Mucosa of stomach (tissue), 1 donor: Measurements from ENCODE around the gene CDK10.

Experiments
- H3K27me3 ChIP-seq: one replicate; pipeline ENCODE4 v1.7.0; 2013; ENCODE audit warnings: mild to moderate bottlenecking, low read length; ENCODE audit not compliant: control insufficient read depth, insufficient read depth
- H3K36me3 ChIP-seq: one replicate; pipeline ENCODE4 v1.7.0; 2013; ENCODE audit warnings: low read length; ENCODE audit not compliant: control insufficient read depth, insufficient read depth
- H3K4me1 ChIP-seq: one replicate; pipeline ENCODE4 v1.7.0; 2013; ENCODE audit warnings: mild to moderate bottlenecking, low read length; ENCODE audit not compliant: control insufficient read depth, insufficient read depth
- H3K4me3 ChIP-seq: one replicate; pipeline ENCODE4 v1.7.0; 2013; ENCODE audit warnings: low read length
- H3K9ac ChIP-seq: one replicate; pipeline ENCODE4 v1.7.0; 2013; ENCODE audit warnings: mild to moderate bottlenecking, low read length, moderate library complexity
- H3K9me3 ChIP-seq: one replicate; pipeline ENCODE4 v1.7.0; 2013; ENCODE audit warnings: mild to moderate bottlenecking, low read length, moderate library complexity; ENCODE audit not compliant: control insufficient read depth
- donor health status: Pancreatic carcinoma.

CDK10 gene, protein sequence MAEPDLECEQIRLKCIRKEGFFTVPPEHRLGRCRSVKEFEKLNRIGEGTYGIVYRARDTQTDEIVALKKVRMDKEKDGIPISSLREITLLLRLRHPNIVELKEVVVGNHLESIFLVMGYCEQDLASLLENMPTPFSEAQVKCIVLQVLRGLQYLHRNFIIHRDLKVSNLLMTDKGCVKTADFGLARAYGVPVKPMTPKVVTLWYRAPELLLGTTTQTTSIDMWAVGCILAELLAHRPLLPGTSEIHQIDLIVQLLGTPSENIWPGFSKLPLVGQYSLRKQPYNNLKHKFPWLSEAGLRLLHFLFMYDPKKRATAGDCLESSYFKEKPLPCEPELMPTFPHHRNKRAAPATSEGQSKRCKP

GRCh38 chr16:89686520-89687091 is at the start of gene CDK10:
TSS of gene CDK10 (plus strand) at chr16:89686689. CDS start at chr16:89686711, 22 bp downstream.
- H3K4me1 ChIP-seq = peaks cover 17% of the 10 kb centered on the region
- no peaks in the 10 kb centered on the region for H3K27me3 ChIP-seq
- peak within 1 kb of the TSS; percentile 63 for H3K4me3 ChIP-seq
- H3K36me3 ChIP-seq = peaks cover 10% of the 10 kb centered on the region
- H3K9ac ChIP-seq = peak within 1 kb of the TSS; percentile 85
- H3K9me3 ChIP-seq = no peaks in the 10 kb centered on the region

DNA sequence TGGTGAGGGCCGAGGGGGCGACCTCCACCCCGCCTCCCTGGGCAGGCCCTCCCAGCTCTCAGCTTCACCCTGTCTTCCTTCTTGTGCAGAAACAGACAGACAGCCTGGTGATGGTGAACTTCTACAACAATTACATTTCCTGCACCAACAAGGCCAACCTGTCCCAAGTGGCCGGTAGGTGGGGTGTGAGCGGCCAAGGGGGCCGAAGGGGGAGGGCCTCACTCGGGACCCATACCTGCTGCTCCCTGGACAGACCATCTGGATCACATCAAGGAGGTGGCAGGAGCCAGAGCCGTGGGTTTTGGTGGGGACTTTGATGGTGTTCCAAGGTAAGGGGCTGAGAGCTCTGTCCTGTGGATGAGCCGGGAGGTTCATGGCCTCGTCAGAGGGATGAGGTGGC is 49.1 kb upstream of the CDK10 start:
- peaks cover 20% of the 10 kb centered on the region for H3K4me1 ChIP-seq
- H3K27me3 ChIP-seq = peaks cover 32% of the 10 kb centered on the region
- H3K9ac ChIP-seq = no peak overlapping the region
- H3K4me3 ChIP-seq = no peak overlapping the region
- no peaks in the 10 kb centered on the region for H3K9me3 ChIP-seq
- no peaks in the 10 kb centered on the region for H3K36me3 ChIP-seq

- Histone ChIP-seq H3K9ac (no peak overlapping the region), H3K9me3 (no peaks in the 10 kb centered on the region), H3K4me1 (peaks cover 11% of the 10 kb centered on the region), H3K27me3 (peaks cover 22% of the 10 kb centered on the region), H3K36me3 (no peaks in the 10 kb centered on the region), H3K4me3 (no peak overlapping the region)
Measured at GRCh38 chr16:89638455-89638854, 48.0 kb upstream of the CDK10 start.

DNA sequence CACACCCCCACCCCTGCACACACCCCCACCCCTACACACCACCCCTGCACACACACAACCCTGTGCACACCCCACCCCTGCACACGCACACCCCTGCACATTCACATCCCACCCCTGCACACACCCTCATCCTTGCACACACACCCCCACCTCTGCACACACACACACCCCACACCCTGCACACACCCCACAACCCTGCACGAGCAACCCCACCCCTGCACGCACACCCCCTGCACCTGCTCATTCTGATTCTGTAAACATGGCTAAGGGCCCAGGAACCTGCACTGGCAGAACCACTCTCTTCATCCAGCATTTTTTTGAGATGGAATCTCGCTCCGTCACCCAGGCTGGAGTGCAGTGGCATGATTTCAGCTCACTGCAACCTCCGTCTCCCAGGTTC is 47.1 kb upstream of the CDK10 start:
- Histone ChIP-seq H3K4me3 (no peak overlapping the region), H3K4me1 (peaks cover 11% of the 10 kb centered on the region), H3K36me3 (no peaks in the 10 kb centered on the region), H3K9ac (no peak overlapping the region), H3K9me3 (no peaks in the 10 kb centered on the region), H3K27me3 (peaks cover 19% of the 10 kb centered on the region)

GRCh38 chr16:89641458-89642119 is 44.9 kb upstream of the CDK10 start:
- H3K36me3 ChIP-seq = peaks cover 14% of the 10 kb centered on the region
- H3K9me3 ChIP-seq = no peaks in the 10 kb centered on the region
- H3K4me3 ChIP-seq = no peak overlapping the region
- H3K27me3 ChIP-seq = peaks cover 14% of the 10 kb centered on the region
- no peak overlapping the region for H3K9ac ChIP-seq
- peaks cover 11% of the 10 kb centered on the region for H3K4me1 ChIP-seq

GRCh38 chr16:89642574-89642973 is 43.9 kb upstream of the CDK10 start:
- peaks cover 19% of the 10 kb centered on the region for H3K36me3 ChIP-seq
- H3K4me1 ChIP-seq = peaks cover 11% of the 10 kb centered on the region
- peaks cover 14% of the 10 kb centered on the region for H3K27me3 ChIP-seq
- no peaks in the 10 kb centered on the region for H3K9me3 ChIP-seq
- H3K4me3 ChIP-seq = no peak overlapping the region
- no peak overlapping the region for H3K9ac ChIP-seq

DNA sequence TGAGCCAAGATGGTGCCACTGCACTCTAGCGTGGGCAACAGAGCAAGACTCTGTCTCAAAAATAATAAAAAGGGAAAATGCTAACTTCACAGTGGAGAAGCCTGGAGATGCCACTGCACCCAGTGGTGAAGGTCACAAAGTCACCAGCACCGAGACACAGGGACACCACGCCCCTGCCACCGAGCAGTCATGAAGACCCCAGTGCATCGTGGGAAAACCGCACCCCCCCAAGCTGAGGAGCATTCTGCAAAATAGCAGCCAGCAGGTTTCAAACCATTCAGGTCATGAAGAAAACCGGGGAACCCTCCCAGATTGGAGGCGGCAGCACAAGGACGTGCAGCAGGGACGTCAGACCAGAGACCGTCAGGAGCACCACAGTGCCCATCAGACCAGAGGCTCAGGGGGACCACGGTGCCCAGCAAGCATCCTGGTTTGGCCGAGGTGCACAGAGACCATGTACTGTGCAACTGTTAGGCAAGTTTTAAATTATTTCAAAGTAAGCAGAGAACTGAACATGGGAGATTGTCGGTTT is 42.7 kb upstream of the CDK10 start:
- peaks cover 19% of the 10 kb centered on the region for H3K36me3 ChIP-seq

GRCh38 chr16:89645122-89645521 is 41.4 kb upstream of the CDK10 start:
- Histone ChIP-seq H3K4me1 (peaks cover 9% of the 10 kb centered on the region), H3K27me3 (peaks cover 11% of the 10 kb centered on the region), H3K9ac (no peak overlapping the region), H3K4me3 (no peak overlapping the region), H3K36me3 (peaks cover 19% of the 10 kb centered on the region), H3K9me3 (no peaks in the 10 kb centered on the region)

More for the DNA sequence above, 42.7 kb upstream of the CDK10 start:
- no peak overlapping the region for H3K9ac ChIP-seq
- peaks cover 11% of the 10 kb centered on the region for H3K4me1 ChIP-seq
- peaks cover 14% of the 10 kb centered on the region for H3K27me3 ChIP-seq
- no peak overlapping the region for H3K4me3 ChIP-seq
- H3K9me3 ChIP-seq = no peaks in the 10 kb centered on the region

- H3K36me3 ChIP-seq = peaks cover 19% of the 10 kb centered on the region
- no peaks in the 10 kb centered on the region for H3K9me3 ChIP-seq
- H3K4me1 ChIP-seq = no peaks in the 10 kb centered on the region
- peaks cover 5% of the 10 kb centered on the region for H3K27me3 ChIP-seq
- no peak overlapping the region for H3K9ac ChIP-seq
- H3K4me3 ChIP-seq = no peak overlapping the region
Measured at GRCh38 chr16:89646270-89646669, 40.2 kb upstream of the CDK10 start.

DNA sequence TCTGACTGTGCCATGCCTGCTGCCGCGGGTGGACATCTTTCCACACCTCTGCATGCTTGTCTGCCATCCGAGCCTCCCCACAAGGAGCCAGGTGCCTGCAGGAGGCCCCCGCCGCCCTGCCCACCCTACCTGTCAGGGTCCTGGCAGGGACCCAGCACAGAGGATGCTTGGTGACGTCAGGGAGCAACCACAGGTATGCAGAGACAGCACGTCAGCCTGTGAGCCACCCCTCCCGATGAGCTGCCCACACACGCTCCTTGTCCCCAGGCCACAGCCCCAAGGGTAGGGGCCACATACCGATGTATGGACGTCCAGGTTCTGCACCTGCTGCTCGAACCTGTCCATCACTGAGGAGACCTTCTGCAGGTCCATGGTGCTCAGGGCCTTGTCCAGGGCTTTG is 39.6 kb upstream of the CDK10 start:
- Histone ChIP-seq H3K4me3 (no peak overlapping the region), H3K27me3 (peaks cover 1% of the 10 kb centered on the region), H3K9ac (no peak overlapping the region), H3K9me3 (no peaks in the 10 kb centered on the region), H3K36me3 (peaks cover 19% of the 10 kb centered on the region), H3K4me1 (no peaks in the 10 kb centered on the region)

DNA sequence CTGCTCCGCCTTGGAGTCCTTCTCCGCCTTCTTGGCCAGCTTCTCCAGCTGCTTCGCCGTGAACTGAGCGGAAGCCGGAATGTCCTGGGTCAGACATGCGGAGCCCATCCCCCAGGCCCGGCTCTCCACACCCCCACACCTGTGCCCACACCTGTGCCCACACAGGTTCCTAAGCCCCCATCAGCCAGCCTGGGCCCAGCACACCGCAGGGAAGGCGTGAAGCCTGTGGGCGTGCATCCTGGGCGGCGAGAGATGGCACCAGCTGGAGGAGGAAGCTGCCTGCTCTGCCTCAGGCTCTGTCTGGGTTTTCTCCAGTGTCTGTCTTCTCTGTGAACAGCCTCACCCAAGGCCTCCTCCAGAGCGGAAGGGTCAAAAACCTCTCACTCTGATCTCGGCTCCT is 34.9 kb upstream of the CDK10 start:
- H3K9me3 ChIP-seq = no peaks in the 10 kb centered on the region
- no peak overlapping the region for H3K4me3 ChIP-seq
- H3K36me3 ChIP-seq = peaks cover 10% of the 10 kb centered on the region
- peaks cover 10% of the 10 kb centered on the region for H3K4me1 ChIP-seq
- H3K9ac ChIP-seq = no peak overlapping the region
- no peaks in the 10 kb centered on the region for H3K27me3 ChIP-seq
